ENCODE data around the gene GNAO1. TPM values are rescaled to one million over a fixed set of nuclear protein-coding genes. Genes with fewer than 3 reads are reported as not detected.

GNAO1 gene
- polyA plus RNA-seq, 3 donors: not detected

DNA sequence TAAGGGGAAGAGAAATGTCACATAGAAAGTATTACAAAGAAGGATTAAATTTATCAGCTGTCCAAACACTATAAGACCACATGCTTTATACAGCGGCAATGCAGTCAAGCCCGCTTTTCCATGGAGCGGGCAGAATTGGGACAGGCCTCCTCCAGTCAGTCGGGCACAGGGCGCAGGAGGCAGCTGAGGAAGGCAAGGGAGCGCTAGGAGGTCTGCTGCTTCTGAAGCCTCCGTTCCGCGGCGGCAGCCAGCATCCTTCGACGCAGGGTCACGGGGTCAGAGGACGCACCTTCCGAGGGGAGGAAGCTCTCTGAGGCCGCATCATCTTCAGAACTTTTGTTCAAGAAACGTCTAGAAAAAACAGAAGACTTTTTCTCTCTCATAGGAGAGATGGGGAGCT, 171.4 kb downstream of the GNAO1 start:
- Mint-ChIP-seq H3K36me3 (peaks cover 63 to 73% of the 10 kb centered on the region in 2 donors), H3K4me3 (no peak overlapping the region), H3K9me3 (no peaks in the 10 kb centered on the region), H3K4me1 (peaks cover 14% of the 10 kb centered on the region), H3K27ac (no peak overlapping the region), H3K27me3 (ENCODE audit: low read depth in 3 of 3) (peaks cover 0 to 2% (median 0%) of the 10 kb centered on the region in 3 donors)
- no peak overlapping the region for H2AFZ ChIP-seq (ENCODE audit: insufficient read depth, low read depth, low read length, poor library complexity, severe bottlenecking)
- DNase-seq: no peak
- WGBS (ENCODE audit: insufficient coverage): 97% methylated on average over 7 of the region's 17 CpGs
- H3K4me2 ChIP-seq (replicated peaks; ENCODE audit: extremely low read depth, low read length, poor library complexity, severe bottlenecking): no peak overlapping the region
- H3K27me3 ChIP-seq (ENCODE audit: control insufficient read depth in 2 of 2, insufficient read depth in 2 of 2, low read length in 2 of 2): no peaks in the 10 kb centered on the region
- no peak overlapping the region for H3K27ac ChIP-seq (ENCODE audit: low read depth in 1 of 2, low read length in 2 of 2)
- H3K36me3 ChIP-seq (replicated peaks in 1 of 2; ENCODE audit: control insufficient read depth in 1 of 2, insufficient read depth in 2 of 2, low read length in 2 of 2): peaks cover 60 to 77% of the 10 kb centered on the region in 2 donors
- peaks cover 5 to 7% of the 10 kb centered on the region in 2 donors for H3K4me1 ChIP-seq (ENCODE audit: control insufficient read depth in 1 of 2, insufficient read depth in 2 of 2, low read length in 2 of 2)
- TF ChIP-seq, protein P1, sequence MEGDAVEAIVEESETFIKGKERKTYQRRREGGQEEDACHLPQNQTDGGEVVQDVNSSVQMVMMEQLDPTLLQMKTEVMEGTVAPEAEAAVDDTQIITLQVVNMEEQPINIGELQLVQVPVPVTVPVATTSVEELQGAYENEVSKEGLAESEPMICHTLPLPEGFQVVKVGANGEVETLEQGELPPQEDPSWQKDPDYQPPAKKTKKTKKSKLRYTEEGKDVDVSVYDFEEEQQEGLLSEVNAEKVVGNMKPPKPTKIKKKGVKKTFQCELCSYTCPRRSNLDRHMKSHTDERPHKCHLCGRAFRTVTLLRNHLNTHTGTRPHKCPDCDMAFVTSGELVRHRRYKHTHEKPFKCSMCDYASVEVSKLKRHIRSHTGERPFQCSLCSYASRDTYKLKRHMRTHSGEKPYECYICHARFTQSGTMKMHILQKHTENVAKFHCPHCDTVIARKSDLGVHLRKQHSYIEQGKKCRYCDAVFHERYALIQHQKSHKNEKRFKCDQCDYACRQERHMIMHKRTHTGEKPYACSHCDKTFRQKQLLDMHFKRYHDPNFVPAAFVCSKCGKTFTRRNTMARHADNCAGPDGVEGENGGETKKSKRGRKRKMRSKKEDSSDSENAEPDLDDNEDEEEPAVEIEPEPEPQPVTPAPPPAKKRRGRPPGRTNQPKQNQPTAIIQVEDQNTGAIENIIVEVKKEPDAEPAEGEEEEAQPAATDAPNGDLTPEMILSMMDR (IDR thresholded peaks at IDR 0.05): no peak
- H3K9ac ChIP-seq (ENCODE audit: insufficient read depth, low read length, poor library complexity, severe bottlenecking): no peak overlapping the region
- no peak overlapping the region for H3K4me3 ChIP-seq (replicated peaks in 1 of 3; ENCODE audit: low read depth in 2 of 3, low read length in 3 of 3)
- no peaks in the 10 kb centered on the region for H3K9me3 ChIP-seq (replicated peaks in 1 of 2; ENCODE audit: control insufficient read depth in 1 of 2, insufficient read depth in 1 of 2, low read length in 2 of 2)
- no peaks in the 10 kb centered on the region for H3K79me2 ChIP-seq (ENCODE audit: insufficient read depth, low read length)
- intact Hi-C loops (cut with micrococcal nuclease): no loop called here
- H4K20me1 ChIP-seq (ENCODE audit: insufficient read depth, low read length): no peaks in the 10 kb centered on the region

DNA sequence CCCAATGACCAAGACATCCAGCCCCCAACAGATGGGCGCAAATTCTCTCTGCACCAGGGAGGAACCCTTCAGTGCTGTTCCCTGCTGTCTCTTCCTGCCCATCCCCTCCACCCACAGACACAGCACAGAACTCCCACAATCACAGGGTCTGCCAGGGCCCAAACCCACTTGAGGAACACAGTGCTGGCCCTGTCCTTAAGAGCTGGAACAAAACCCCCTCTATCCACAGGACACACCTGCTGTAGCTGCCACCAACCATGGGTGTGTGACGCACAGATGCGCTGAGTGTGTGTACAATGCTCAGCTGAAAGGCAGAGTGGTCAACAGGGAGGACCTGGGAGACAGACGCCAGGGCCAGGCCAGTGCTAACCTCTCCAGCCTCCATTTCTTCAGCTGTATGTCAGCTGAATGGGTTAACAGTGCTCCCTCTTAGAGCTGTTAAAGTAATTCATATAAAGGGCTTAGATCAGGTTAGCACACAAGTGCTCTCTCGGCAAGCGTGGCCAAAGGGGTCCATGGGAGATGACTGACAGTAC, 172.0 kb downstream of the GNAO1 start:
- Histone ChIP-seq H2AFZ (ENCODE audit: insufficient read depth, low read depth, low read length, poor library complexity, severe bottlenecking) (no peak overlapping the region), H3K4me3 (replicated peaks in 1 of 3; ENCODE audit: low read depth in 2 of 3, low read length in 3 of 3) (no peak overlapping the region), H3K4me2 (replicated peaks; ENCODE audit: extremely low read depth, low read length, poor library complexity, severe bottlenecking) (no peak overlapping the region), H3K9ac (ENCODE audit: insufficient read depth, low read length, poor library complexity, severe bottlenecking) (no peak overlapping the region), H3K79me2 (ENCODE audit: insufficient read depth, low read length) (no peaks in the 10 kb centered on the region), H3K9me3 (replicated peaks in 1 of 2; ENCODE audit: control insufficient read depth in 1 of 2, insufficient read depth in 1 of 2, low read length in 2 of 2) (no peaks in the 10 kb centered on the region), H3K27ac (ENCODE audit: low read depth in 1 of 2, low read length in 2 of 2) (no peak overlapping the region), H3K27me3 (ENCODE audit: control insufficient read depth in 2 of 2, insufficient read depth in 2 of 2, low read length in 2 of 2) (no peaks in the 10 kb centered on the region), H3K4me1 (ENCODE audit: control insufficient read depth in 1 of 2, insufficient read depth in 2 of 2, low read length in 2 of 2) (peaks cover under 1 to 1% of the 10 kb centered on the region in 2 donors), H4K20me1 (ENCODE audit: insufficient read depth, low read length) (no peaks in the 10 kb centered on the region), H3K36me3 (replicated peaks in 1 of 2; ENCODE audit: control insufficient read depth in 1 of 2, insufficient read depth in 2 of 2, low read length in 2 of 2) (peaks cover 65 to 82% of the 10 kb centered on the region in 2 donors)
- peaks cover 0 to 2% (median 0%) of the 10 kb centered on the region in 3 donors for H3K27me3 Mint-ChIP-seq (ENCODE audit: low read depth in 3 of 3)
- TF ChIP-seq, protein P1 (IDR thresholded peaks at IDR 0.05): no peak
- peaks cover 8% of the 10 kb centered on the region for H3K4me1 Mint-ChIP-seq
- H3K36me3 Mint-ChIP-seq: peaks cover 69 to 79% of the 10 kb centered on the region in 2 donors
- intact Hi-C loops (cut with micrococcal nuclease): no loop called here
- H3K27ac Mint-ChIP-seq: peak overlapping the region in 2 of 7 donors; percentile 6 to 16
- no peaks in the 10 kb centered on the region for H3K9me3 Mint-ChIP-seq
- H3K4me3 Mint-ChIP-seq: no peak overlapping the region
- WGBS (ENCODE audit: insufficient coverage): 99% methylated on average over 5 of the region's 6 CpGs
- DNase-seq: no peak

All from CD14-positive monocyte (primary cell).